Stimulated activated naive CD8-positive, alpha-beta T cell treated with anti-CD3 and anti-CD28 coated beads, Interleukin-15, Interleukin-2, amounts not matched to agents 100 U/mL and 50 U/mL, for 24 hours (primary cell): ENCODE measurements around the gene PCBP3.
"Not testable (repeated sequence)": the region's sequence is repeated elsewhere in the genome, so short reads cannot be mapped to it uniquely, and the experiment has no call there.

Experiments used
- ATAC-seq: fragments of 150-1000 bp; cut with Tn5 transposase; one replicate; pipeline ENCODE4 v1.10.0; 2021
- DNase-seq: peaks from one replicate; pipeline ENCODE4 v3.0.0; 2021

Gene PCBP3

GRCh38 chr21:45947296-45947695, 303.8 kb downstream of the PCBP3 start:
- no peak for DNase-seq
- ATAC-seq, result no peak

- DNase-seq (no peak), ATAC-seq (no peak)
Measured at GRCh38 chr21:45947716-45948255, 304.3 kb downstream of the PCBP3 start.

GRCh38 chr21:45948576-45949141, 305.1 kb downstream of the PCBP3 start:
- ATAC-seq (no peak), DNase-seq (no peak)

- ATAC-seq (no peak), DNase-seq (no peak)
Measured at GRCh38 chr21:45949928-45950739, 306.6 kb downstream of the PCBP3 start.

- DNase-seq (no peak), ATAC-seq (no peak)
Measured at GRCh38 chr21:45950740-45951515, 307.4 kb downstream of the PCBP3 start.

GRCh38 chr21:45951676-45952075, 308.2 kb downstream of the PCBP3 start:
- DNase-seq, result no peak
- ATAC-seq, result no peak

GRCh38 chr21:45952527-45952926, 309.0 kb downstream of the PCBP3 start:
- ATAC-seq, DNase-seq: not testable (repeated sequence)

GRCh38 chr21:45952974-45953373, 309.4 kb downstream of the PCBP3 start:
- no peak for ATAC-seq
- no peak for DNase-seq

GRCh38 chr21:45954261-45954660, 310.7 kb downstream of the PCBP3 start:
- no peak for ATAC-seq
- DNase-seq, result no peak

GRCh38 chr21:45954921-45955320, 311.4 kb downstream of the PCBP3 start:
- DNase-seq, result no peak
- ATAC-seq, result no peak

- no peak for ATAC-seq
- DNase-seq, result no peak
Measured at GRCh38 chr21:45957551-45957950, 314.0 kb downstream of the PCBP3 start.

GRCh38 chr21:45957981-45958600, 314.6 kb downstream of the PCBP3 start:
- DNase-seq (no peak), ATAC-seq (no peak)

GRCh38 chr21:45959182-45959581, 315.7 kb downstream of the PCBP3 start:
- ATAC-seq (no peak), DNase-seq (no peak)

GRCh38 chr21:45959779-45960390, 316.4 kb downstream of the PCBP3 start:
- no peak for DNase-seq
- no peak for ATAC-seq

- not testable (repeated sequence) for ATAC-seq, DNase-seq
Measured at GRCh38 chr21:45961408-45961807, 317.9 kb downstream of the PCBP3 start.

GRCh38 chr21:45962531-45963231, 319.2 kb downstream of the PCBP3 start:
- no peak for DNase-seq
- no peak for ATAC-seq

- DNase-seq, result no peak
Measured at GRCh38 chr21:45963232-45963570, 319.7 kb downstream of the PCBP3 start.

GRCh38 chr21:45964649-45965048, 321.1 kb downstream of the PCBP3 start:
- DNase-seq (no peak), ATAC-seq (no peak)

More at GRCh38 chr21:45963232-45963570, 319.7 kb downstream of the PCBP3 start:
- ATAC-seq, result no peak

- no peak for ATAC-seq
- no peak for DNase-seq
Measured at GRCh38 chr21:45965084-45965809, 321.7 kb downstream of the PCBP3 start.

- no peak for DNase-seq
- no peak for ATAC-seq
Measured at GRCh38 chr21:45966791-45967394, 323.4 kb downstream of the PCBP3 start.
